NCI-H2227 treated with DMSO at 0.1 percent for 48 hours (cell line): Measurements from ENCODE around the gene NRAP.
A peak's percentile ranks its signal among the peaks of the same experiment; 100 is the strongest.
"Not testable (repeated sequence)": the region's sequence is repeated elsewhere in the genome, so short reads cannot be mapped to it uniquely, and the experiment has no call there.

Experiments
- DNase-seq: peaks from one replicate; lab custom pipeline; 2025; lab: John Stamatoyannopoulos, UW

Gene NRAP

GRCh38 chr10:113680190-113681111 lies 16.6 kb upstream of the NRAP start:
- DNase-seq = no peak

- DNase-seq = peak; percentile 49
Observed at GRCh38 chr10:113679463-113680189, 15.8 kb upstream of the NRAP start, which contains the start of gene CASP7. Gene CASP7, plus strand, starts transcription at chr10:113679912. Its CDS starts 17,582 bp downstream, at chr10:113697494.

- no peak for DNase-seq
Observed at GRCh38 chr10:113666682-113667252, 2.9 kb upstream of the NRAP start.

- DNase-seq = no peak
Observed at GRCh38 chr10:113665806-113666354, 2.0 kb upstream of the NRAP start.

- DNase-seq = no peak
Observed at GRCh38 chr10:113665352-113665751, 1.5 kb upstream of the NRAP start.

GRCh38 chr10:113663142-113663541 lies 699 bp downstream of the NRAP start:
- no peak for DNase-seq

- DNase-seq = no peak
Observed at GRCh38 chr10:113661332-113661731, 2.5 kb downstream of the NRAP start.

- no peak for DNase-seq
Observed at GRCh38 chr10:113657544-113657943, 6.3 kb downstream of the NRAP start.

- no peak for DNase-seq
Observed at GRCh38 chr10:113656896-113657295, 6.9 kb downstream of the NRAP start.

- DNase-seq = not testable (repeated sequence)
Observed at GRCh38 chr10:113652456-113652855, 11.4 kb downstream of the NRAP start.

GRCh38 chr10:113651898-113652297 lies 11.9 kb downstream of the NRAP start:
- DNase-seq = no peak

GRCh38 chr10:113651021-113651420 lies 12.8 kb downstream of the NRAP start:
- DNase-seq = no peak

GRCh38 chr10:113650172-113650571 lies 13.7 kb downstream of the NRAP start:
- DNase-seq = no peak

- no peak for DNase-seq
Observed at GRCh38 chr10:113648478-113648877, 15.4 kb downstream of the NRAP start.

GRCh38 chr10:113647812-113648211 lies 16.0 kb downstream of the NRAP start:
- DNase-seq = no peak

- no peak for DNase-seq
Observed at GRCh38 chr10:113646336-113647201, 17.3 kb downstream of the NRAP start.

- DNase-seq = no peak
Observed at GRCh38 chr10:113644185-113645120, 19.4 kb downstream of the NRAP start.

GRCh38 chr10:113643183-113643582 lies 20.7 kb downstream of the NRAP start:
- no peak for DNase-seq

- DNase-seq = no peak
Observed at GRCh38 chr10:113641702-113642101, 22.1 kb downstream of the NRAP start.

GRCh38 chr10:113639966-113640365 lies 23.9 kb downstream of the NRAP start:
- DNase-seq = no peak
